GM23338 (cell line): ENCODE data around the gene ATF7IP2.

Experiments used
- CREB1 ChIP-seq: fragments of 250-450 bp; sonication (Bioruptor Pico); IDR thresholded peaks from 2 replicates; pipeline ENCODE4 v1.5.0; 2020; ENCODE audit warnings: low read depth, mild to moderate bottlenecking, moderate library complexity
- CTCF ChIP-seq, 2 experiments: fragments of 200-600 bp in 1 of 2; sonication (generic) in 1 of 2; conservative IDR thresholded peaks; 2 replicates each; pipeline versions ENCODE4 v1.5.1 to v1.6.1; 2016 to 2017; ENCODE audit warnings: antibody characterized with exemption in 2 of 2, low read depth in 2 of 2, mild to moderate bottlenecking in 2 of 2, moderate library complexity in 1 of 2
- ETS1 ChIP-seq: IDR thresholded peaks from 2 replicates; pipeline ENCODE4 v1.6.1; 2016; ENCODE audit warnings: antibody characterized with exemption
- EZH2phosphoT487 ChIP-seq: fragments of 200-600 bp; sonication (generic); IDR thresholded peaks from one replicate; pipeline ENCODE4 v1.8.1; 2018; ENCODE audit warnings: antibody characterized with exemption; ENCODE audit not compliant: unreplicated experiment
- JUNB ChIP-seq: IDR thresholded peaks from one replicate; pipeline ENCODE4 v1.6.1; 2016; ENCODE audit warnings: antibody characterized with exemption; ENCODE audit not compliant: unreplicated experiment
- POLR2AphosphoS5 ChIP-seq: IDR thresholded peaks from 2 replicates; pipeline ENCODE4 v1.6.1; 2016; ENCODE audit warnings: antibody characterized with exemption, low read depth
- REST ChIP-seq: IDR thresholded peaks from one replicate; pipeline ENCODE4 v1.6.1; 2018; ENCODE audit warnings: antibody characterized with exemption; ENCODE audit not compliant: unreplicated experiment

GRCh38 chr16:10531582-10531981, 145.7 kb downstream of the ATF7IP2 start:
- TF ChIP-seq REST (no peak), CTCF (conservative IDR thresholded peaks at IDR 0.05; ENCODE audit: low read depth in 2 of 2) (no peak), POLR2AphosphoS5 (no peak), CREB1 (CRISPR knock-in tag) (no peak), ETS1 (no peak), EZH2phosphoT487 (no peak), JUNB (no peak)
